Kidney (tissue), 14 donors: ENCODE data around the gene DIS3L2. TPM values are rescaled to one million over a fixed set of nuclear protein-coding genes. Genes with fewer than 3 reads are reported as not detected.

ENCODE experiments used
- DNase-seq, 5 donors: peaks; one replicate each; pipeline ENCODE4 v3.0.0-alpha.2; 2013 to 2020
- FAIRE-seq: peaks from 2 replicates; lab custom pipeline; 2012; peaks lifted over from hg19 to GRCh38; lab: Jason Lieb, UNC
- H3K27ac ChIP-seq, 2 donors: one replicate each; pipeline ENCODE4 v1.7.0; 2013; ENCODE audit warnings: low read depth in 2 of 2, low read length in 2 of 2, inconsistent platforms in 1 of 2
- H3K27me3 ChIP-seq: one replicate; pipeline ENCODE4 v1.7.1; 2013; ENCODE audit warnings: low read length, inconsistent platforms; ENCODE audit not compliant: control insufficient read depth, insufficient read depth
- H3K36me3 ChIP-seq, 3 donors: one replicate each; pipeline versions ENCODE4 v1.7.0 to v1.7.1; 2013; ENCODE audit warnings: low read length in 3 of 3, control low read depth in 1 of 3, inconsistent platforms in 1 of 3; ENCODE audit not compliant: insufficient read depth in 3 of 3, control insufficient read depth in 2 of 3
- H3K4me1 ChIP-seq, 3 donors: one replicate each; pipeline versions ENCODE4 v1.7.0 to v1.7.1; 2013; ENCODE audit warnings: low read length in 3 of 3, inconsistent platforms in 1 of 3, low read depth in 1 of 3; ENCODE audit not compliant: control insufficient read depth in 2 of 3, insufficient read depth in 2 of 3
- H3K4me3 ChIP-seq, 3 donors: one replicate each; pipeline versions ENCODE4 v1.7.0 to v1.8.1; 2013; ENCODE audit warnings: low read length in 3 of 3, control low read depth in 1 of 3, inconsistent platforms in 1 of 3
- H3K9ac ChIP-seq, 3 donors: one replicate each; pipeline versions ENCODE4 v1.7.0 to v1.7.1; 2013; ENCODE audit warnings: low read length in 3 of 3, control low read depth in 1 of 3, inconsistent platforms in 1 of 3
- H3K9me3 ChIP-seq, 3 donors: one replicate each; pipeline versions ENCODE4 v1.7.0 to v1.7.1; 2013; ENCODE audit warnings: low read length in 3 of 3, control low read depth in 1 of 3, inconsistent platforms in 1 of 3; ENCODE audit not compliant: control insufficient read depth in 2 of 3, insufficient read depth in 1 of 3
- CTCF ChIP-seq: IDR thresholded peaks from 3 replicates; pipeline ENCODE4 v1.5.1; 2012; ENCODE audit warnings: mild to moderate bottlenecking, moderate library complexity, borderline replicate concordance; ENCODE audit not compliant: insufficient read depth; ENCODE audit errors: extremely low read depth
- intact Hi-C: fragments of 100-400 bp; cut with DNase I; formaldehyde crosslinking; loops from one replicate; pipeline ENCODE4 v1.11.1; 2022
- polyA plus RNA-seq: library from polyadenylated mRNA; stranded (reverse); fragments of 350-450 nt; fragmentation: Illumina TruSeq; extraction: RNeasy Lipid Tissue Mini Kit (QIAGEN cat#74804); gene quantifications from one replicate; pipeline ENCODE4 v1.2.3, GENCODE V29; 2014; ENCODE audit warnings: low read depth, low replicate concordance; ENCODE audit not compliant: insufficient read depth
- total RNA-seq: library from RNA; stranded (reverse); fragmentation: NEBNext Ultra II Directional; extraction: Animal tissue kit (Norgen Biotek cat#: 25700); gene quantifications from one replicate; pipeline ENCODE4 v1.2.1, GENCODE V29; 2021
- donor health status: control.
- donor health status: control.
- donor health status: control.
- donor health status: control.
- donor health status: control.
- donor health status: DM: yes; HTN: yes; CAD: no.
- donor health status: Normal renal cell carcinoma (clear cell type).

Gene DIS3L2
- total and polyA plus RNA-seq, 2 donors from 2014 or later, result 12.3 to 47.7 TPM

DNA sequence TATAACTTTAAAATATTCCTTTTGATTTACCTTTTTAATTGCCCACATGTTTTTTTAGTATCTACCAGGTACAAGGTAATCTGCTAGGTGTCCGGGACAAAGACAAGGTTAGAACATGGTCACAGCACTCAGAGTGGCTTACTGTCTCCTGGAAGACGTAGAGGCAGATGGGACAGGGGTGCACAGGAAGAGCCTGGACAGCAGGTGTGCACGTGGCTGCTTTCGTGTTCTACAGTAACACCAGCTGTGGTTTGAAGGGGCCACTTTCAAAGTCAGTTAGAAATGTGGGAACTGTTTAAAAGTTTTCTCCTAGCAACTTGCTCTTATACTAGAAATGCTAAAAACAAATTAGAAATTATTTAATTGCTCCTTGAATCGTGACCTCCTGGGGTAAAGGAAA, 314.2 kb downstream of the DIS3L2 start:
- no peak overlapping the region for H3K9ac ChIP-seq
- DNase-seq (no peak), FAIRE-seq (no peak)
- intact Hi-C loops, result no loop called here
- no peak overlapping the region for H3K27ac ChIP-seq
- no peak for TF ChIP-seq CTCF
- H3K36me3 ChIP-seq, result no peaks in the 10 kb centered on the region
- no peaks in the 10 kb centered on the region for H3K4me1 ChIP-seq
- no peaks in the 10 kb centered on the region for H3K27me3 ChIP-seq
- H3K9me3 ChIP-seq, result no peaks in the 10 kb centered on the region
- H3K4me3 ChIP-seq, result no peak overlapping the region

GRCh38 chr2:232276084-232276732, 314.7 kb downstream of the DIS3L2 start:
- no peaks in the 10 kb centered on the region for H3K9me3 ChIP-seq
- FAIRE-seq (no peak), DNase-seq (no peak)
- no peaks in the 10 kb centered on the region for H3K4me1 ChIP-seq
- H3K4me3 ChIP-seq, result no peak overlapping the region
- intact Hi-C loops, result no loop called here
- TF ChIP-seq CTCF, result no peak
- H3K9ac ChIP-seq, result no peak overlapping the region
- H3K27ac ChIP-seq, result no peak overlapping the region
- H3K27me3 ChIP-seq, result no peaks in the 10 kb centered on the region
- no peaks in the 10 kb centered on the region for H3K36me3 ChIP-seq

DNA sequence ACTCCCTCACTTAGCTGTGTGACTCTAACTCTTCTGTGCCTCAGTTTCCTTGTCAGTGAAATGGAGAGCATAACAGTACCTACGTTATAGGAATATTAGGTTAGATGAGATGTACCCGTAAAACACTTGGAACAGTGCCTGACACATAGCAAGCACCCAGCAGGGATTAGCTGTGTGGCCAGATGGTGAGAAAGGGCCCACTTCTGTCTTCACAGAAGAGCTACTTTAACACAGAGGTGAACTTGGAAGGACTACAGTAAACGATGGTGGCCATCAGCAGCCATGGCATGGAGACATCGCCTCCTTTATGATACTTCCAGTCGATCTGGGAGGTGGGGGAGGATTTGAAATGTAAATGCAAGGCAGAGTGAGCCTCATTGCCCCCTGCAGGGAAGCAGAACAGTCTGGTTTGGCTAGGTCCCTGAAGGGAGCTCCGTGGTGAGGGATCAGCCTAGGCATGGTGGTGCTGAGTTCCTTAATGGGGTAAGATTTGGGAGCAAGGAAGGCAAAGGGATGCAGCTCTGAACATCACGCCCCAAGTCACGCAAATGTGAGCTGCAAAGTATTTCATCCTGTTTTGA, 315.3 kb downstream of the DIS3L2 start:
- no peak overlapping the region for H3K4me3 ChIP-seq
- TF ChIP-seq CTCF, result no peak
- H3K9me3 ChIP-seq, result no peaks in the 10 kb centered on the region
- FAIRE-seq, result no peak
- intact Hi-C loops, result no loop called here
- H3K27me3 ChIP-seq, result no peaks in the 10 kb centered on the region
- no peak overlapping the region for H3K9ac ChIP-seq
- no peaks in the 10 kb centered on the region for H3K4me1 ChIP-seq
- no peaks in the 10 kb centered on the region for H3K36me3 ChIP-seq
- DNase-seq, result no peak
- no peak overlapping the region for H3K27ac ChIP-seq
